WERI-Rb-1 (cell line): ENCODE data around the gene MAP3K14.

ENCODE experiments used
- DNase-seq: peaks from one replicate; pipeline ENCODE4 v3.0.0-alpha.2; 2020
- H3K27ac ChIP-seq: fragments of 250-450 bp; sonication (Bioruptor Pico); 2 replicates; pipeline ENCODE4 v1.5.1; 2020; ENCODE audit warnings: mild to moderate bottlenecking, moderate library complexity
- H3K27me3 ChIP-seq: fragments of 250-450 bp; sonication (Bioruptor Pico); 2 replicates; pipeline ENCODE4 v1.5.1; 2021; ENCODE audit warnings: mild to moderate bottlenecking, low read depth, moderate library complexity; ENCODE audit not compliant: insufficient read depth, severe bottlenecking
- H3K36me3 ChIP-seq: fragments of 250-450 bp; sonication (Bioruptor Pico); 2 replicates; pipeline ENCODE4 v1.5.1; 2020; ENCODE audit warnings: mild to moderate bottlenecking, moderate library complexity
- H3K4me3 ChIP-seq: 2 replicates; pipeline ENCODE4 v1.5.1; 2011; ENCODE audit warnings: low read depth, mild to moderate bottlenecking, control low read depth, low read length
- H3K9me3 ChIP-seq: fragments of 250-450 bp; sonication (Bioruptor Pico); 2 replicates; pipeline ENCODE4 v1.5.1; 2021; ENCODE audit warnings: mild to moderate bottlenecking, moderate library complexity; ENCODE audit not compliant: severe bottlenecking
- CTCF ChIP-seq: IDR thresholded peaks from 2 replicates; pipeline ENCODE4 v1.5.1; 2011; ENCODE audit warnings: low read depth, mild to moderate bottlenecking, control low read depth, inconsistent platforms, low read length

Gene MAP3K14

GRCh38 chr17:45243750-45244149 lies 73.1 kb downstream of the MAP3K14 start:
- H3K36me3 ChIP-seq: no peaks in the 10 kb centered on the region
- no peak overlapping the region for H3K4me3 ChIP-seq
- TF ChIP-seq CTCF: no peak
- H3K9me3 ChIP-seq: no peaks in the 10 kb centered on the region
- H3K27me3 ChIP-seq: no peaks in the 10 kb centered on the region
- H3K27ac ChIP-seq: no peak overlapping the region
- DNase-seq: no peak

- H3K27me3 ChIP-seq: no peaks in the 10 kb centered on the region
- H3K9me3 ChIP-seq: no peaks in the 10 kb centered on the region
Observed at GRCh38 chr17:45242029-45242414, 74.8 kb downstream of the MAP3K14 start.

GRCh38 chr17:45241328-45242028 lies 75.3 kb downstream of the MAP3K14 start:
- H3K27ac ChIP-seq: no peak overlapping the region

More at GRCh38 chr17:45242029-45242414, 74.8 kb downstream of the MAP3K14 start:
- H3K4me3 ChIP-seq: no peak overlapping the region
- no peak overlapping the region for H3K27ac ChIP-seq
- no peak for DNase-seq
- no peaks in the 10 kb centered on the region for H3K36me3 ChIP-seq
- TF ChIP-seq CTCF: no peak

GRCh38 chr17:45240905-45241327 lies 75.9 kb downstream of the MAP3K14 start:
- no peak overlapping the region for H3K27ac ChIP-seq
- H3K36me3 ChIP-seq: no peaks in the 10 kb centered on the region
- peak overlapping the region; percentile 50 for H3K4me3 ChIP-seq
- DNase-seq: no peak
- H3K27me3 ChIP-seq: no peaks in the 10 kb centered on the region
- no peaks in the 10 kb centered on the region for H3K9me3 ChIP-seq
- TF ChIP-seq CTCF: no peak

More at GRCh38 chr17:45241328-45242028, 75.3 kb downstream of the MAP3K14 start:
- Histone ChIP-seq H3K4me3 (peak overlapping the region; percentile 50), H3K36me3 (no peaks in the 10 kb centered on the region), H3K27me3 (no peaks in the 10 kb centered on the region), H3K9me3 (no peaks in the 10 kb centered on the region)
- no peak for TF ChIP-seq CTCF
- peak; percentile 73 for DNase-seq

GRCh38 chr17:45238155-45238774 lies 78.6 kb downstream of the MAP3K14 start:
- Histone ChIP-seq H3K36me3 (no peaks in the 10 kb centered on the region), H3K27me3 (no peaks in the 10 kb centered on the region), H3K4me3 (no peak overlapping the region), H3K27ac (no peak overlapping the region), H3K9me3 (no peaks in the 10 kb centered on the region)
- DNase-seq: no peak
- TF ChIP-seq CTCF: no peak

GRCh38 chr17:45237686-45238085 lies 79.1 kb downstream of the MAP3K14 start:
- DNase-seq: no peak
- Histone ChIP-seq H3K9me3 (no peaks in the 10 kb centered on the region), H3K36me3 (no peaks in the 10 kb centered on the region), H3K27ac (no peak overlapping the region), H3K27me3 (no peaks in the 10 kb centered on the region), H3K4me3 (no peak overlapping the region)
- no peak for TF ChIP-seq CTCF
